T-helper 2 cell treated with Interferon-gamma antibody and Interleukin-4, amounts not matched to agents 5 μg/mL and 100 μg/mL, for 36 hours (primary cell): ENCODE measurements around the gene RECQL5.

Experiments
- DNase-seq: peaks from one replicate; pipeline ENCODE4 v3.0.0; 2021; ENCODE audit warnings: low spot score
- H3K27ac Mint-ChIP-seq: one replicate; pipeline ENCODE4 v1.8.0; 2021; ENCODE audit warnings: mild to moderate bottlenecking, mixed read lengths
- H3K27me3 Mint-ChIP-seq: one replicate; pipeline ENCODE4 v1.8.0; 2021; ENCODE audit warnings: low read depth, mixed read lengths
- H3K36me3 Mint-ChIP-seq: one replicate; pipeline ENCODE4 v1.8.0; 2021; ENCODE audit warnings: low read depth, mixed read lengths
- H3K4me1 Mint-ChIP-seq: one replicate; pipeline ENCODE4 v1.8.0; 2021; ENCODE audit warnings: low read depth, mixed read lengths
- H3K4me3 Mint-ChIP-seq: one replicate; pipeline ENCODE4 v1.8.0; 2022; ENCODE audit warnings: mild to moderate bottlenecking, moderate library complexity, mixed read lengths
- H3K9me3 Mint-ChIP-seq: one replicate; pipeline ENCODE4 v1.8.0; 2021; ENCODE audit warnings: mixed read lengths

Gene RECQL5

DNA sequence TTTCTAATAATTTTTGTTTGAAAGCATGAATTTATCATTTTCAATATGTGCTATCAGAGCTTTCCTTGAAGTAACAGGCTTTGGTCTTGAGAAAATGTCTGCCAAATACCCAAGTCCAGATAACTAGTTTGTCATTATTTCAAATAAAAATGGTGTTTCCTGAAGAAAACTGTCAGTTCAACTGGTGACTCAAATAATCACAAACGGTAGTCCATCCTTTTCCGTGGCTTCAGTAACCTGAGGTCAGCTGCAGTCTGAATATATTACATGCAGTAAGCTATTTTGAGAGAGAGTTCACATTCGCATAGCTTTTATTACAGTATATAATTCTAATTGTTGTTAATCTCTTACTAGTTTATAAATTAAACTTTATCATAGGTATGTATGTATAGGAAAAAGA is 9.5 kb upstream of the RECQL5 start:
- peaks cover 3% of the 10 kb centered on the region for H3K4me1 Mint-ChIP-seq
- no peak overlapping the region for H3K27ac Mint-ChIP-seq
- peaks cover 29% of the 10 kb centered on the region for H3K36me3 Mint-ChIP-seq
- H3K27me3 Mint-ChIP-seq = no peaks in the 10 kb centered on the region
- DNase-seq = no peak
- no peak overlapping the region for H3K4me3 Mint-ChIP-seq
- H3K9me3 Mint-ChIP-seq = no peaks in the 10 kb centered on the region

DNA sequence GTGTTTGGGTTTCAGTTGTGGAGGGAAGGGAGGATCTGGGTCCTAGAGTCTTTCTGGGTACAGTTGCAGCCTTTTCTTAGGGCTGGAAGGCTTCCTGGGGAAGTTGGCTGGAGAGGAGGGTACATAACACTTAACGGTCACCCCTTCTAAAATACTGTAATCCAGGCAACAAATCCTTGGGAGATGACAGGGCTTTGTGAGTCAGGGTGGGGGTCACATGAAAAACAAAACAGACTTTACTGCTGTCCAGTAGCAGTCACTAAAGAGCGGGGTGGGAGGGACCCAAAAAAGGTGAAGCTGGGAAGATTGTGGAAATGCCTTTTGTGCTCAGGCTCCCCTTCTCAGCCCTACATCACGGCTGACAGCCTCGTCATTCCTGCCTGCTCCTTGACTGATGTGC is 6.5 kb upstream of the RECQL5 start:
- Mint-ChIP-seq H3K27ac (no peak overlapping the region), H3K27me3 (no peaks in the 10 kb centered on the region), H3K9me3 (no peaks in the 10 kb centered on the region), H3K36me3 (peaks cover 43% of the 10 kb centered on the region), H3K4me3 (no peak overlapping the region), H3K4me1 (peaks cover 14% of the 10 kb centered on the region)
- no peak for DNase-seq

DNA sequence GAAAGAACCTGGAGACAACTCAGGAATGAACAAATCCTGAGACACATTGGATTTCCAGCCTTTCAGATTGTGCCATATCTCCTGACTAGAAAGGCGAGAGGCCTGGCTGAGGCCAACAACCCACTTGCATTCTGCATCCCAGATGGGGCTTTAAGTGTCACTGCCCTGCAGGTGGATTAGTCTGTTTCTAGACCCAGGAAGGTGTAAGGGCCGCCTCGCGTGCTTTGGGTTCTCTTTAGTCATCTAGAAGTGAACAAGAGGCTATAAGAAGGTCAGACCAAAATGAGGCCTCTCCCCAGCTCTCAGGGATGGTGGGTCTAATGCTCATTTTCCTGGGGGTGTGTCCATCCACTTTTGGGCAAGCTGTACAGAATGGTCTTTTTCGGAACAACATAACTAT is 5.1 kb upstream of the RECQL5 start:
- no peaks in the 10 kb centered on the region for H3K27me3 Mint-ChIP-seq
- DNase-seq = no peak
- H3K9me3 Mint-ChIP-seq = no peaks in the 10 kb centered on the region
- peaks cover 18% of the 10 kb centered on the region for H3K4me1 Mint-ChIP-seq
- H3K36me3 Mint-ChIP-seq = peaks cover 39% of the 10 kb centered on the region
- no peak overlapping the region for H3K27ac Mint-ChIP-seq
- H3K4me3 Mint-ChIP-seq = no peak overlapping the region

DNA sequence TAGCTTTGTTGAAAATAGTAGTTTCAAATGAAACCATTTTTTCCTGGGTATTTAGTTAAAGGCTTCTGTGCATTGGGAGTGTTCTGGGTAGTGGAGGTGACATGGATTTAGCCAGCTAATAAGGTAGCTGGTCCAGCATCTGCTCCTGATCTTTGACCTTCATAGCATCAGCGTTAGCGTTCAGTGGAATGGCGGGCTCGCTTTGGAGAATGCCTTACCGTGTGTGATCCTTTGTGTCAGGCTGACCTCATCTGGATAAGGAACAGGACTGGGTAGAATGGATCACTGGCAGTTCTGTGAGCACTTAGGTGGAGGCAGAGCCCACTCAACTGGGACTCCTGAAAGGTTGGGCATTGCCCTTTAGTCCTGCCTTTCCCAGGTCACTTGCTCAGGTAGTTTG is 3.9 kb upstream of the RECQL5 start:
- H3K36me3 Mint-ChIP-seq = peaks cover 35% of the 10 kb centered on the region

DNA sequence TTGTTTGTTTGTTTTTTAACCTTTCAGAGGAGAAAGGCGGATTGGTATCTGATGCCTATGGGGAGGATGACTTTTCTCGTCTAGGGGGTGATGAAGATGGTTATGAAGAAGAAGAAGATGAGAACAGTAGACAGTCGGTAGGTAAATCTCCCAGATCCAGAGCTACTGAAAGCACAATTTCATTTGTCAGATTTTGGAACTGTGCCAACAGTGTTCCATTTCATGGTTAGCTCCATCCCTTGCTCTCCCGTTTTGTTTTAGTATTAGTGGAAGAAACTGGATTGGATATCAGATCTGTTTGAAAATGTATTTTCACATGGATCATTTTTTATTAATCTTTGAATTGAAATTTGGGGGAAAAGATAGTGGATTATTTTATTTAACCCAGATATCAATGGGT is 1.5 kb upstream of the RECQL5 start:
- Mint-ChIP-seq H3K9me3 (no peaks in the 10 kb centered on the region), H3K36me3 (peaks cover 32% of the 10 kb centered on the region), H3K4me1 (peaks cover 19% of the 10 kb centered on the region), H3K27me3 (no peaks in the 10 kb centered on the region), H3K4me3 (no peak overlapping the region), H3K27ac (no peak overlapping the region)
- no peak for DNase-seq

More for the DNA sequence above, 3.9 kb upstream of the RECQL5 start:
- H3K4me1 Mint-ChIP-seq = peaks cover 21% of the 10 kb centered on the region
- no peak overlapping the region for H3K4me3 Mint-ChIP-seq
- no peaks in the 10 kb centered on the region for H3K27me3 Mint-ChIP-seq
- H3K27ac Mint-ChIP-seq = peak overlapping the region; percentile 45
- no peak for DNase-seq
- H3K9me3 Mint-ChIP-seq = no peaks in the 10 kb centered on the region

DNA sequence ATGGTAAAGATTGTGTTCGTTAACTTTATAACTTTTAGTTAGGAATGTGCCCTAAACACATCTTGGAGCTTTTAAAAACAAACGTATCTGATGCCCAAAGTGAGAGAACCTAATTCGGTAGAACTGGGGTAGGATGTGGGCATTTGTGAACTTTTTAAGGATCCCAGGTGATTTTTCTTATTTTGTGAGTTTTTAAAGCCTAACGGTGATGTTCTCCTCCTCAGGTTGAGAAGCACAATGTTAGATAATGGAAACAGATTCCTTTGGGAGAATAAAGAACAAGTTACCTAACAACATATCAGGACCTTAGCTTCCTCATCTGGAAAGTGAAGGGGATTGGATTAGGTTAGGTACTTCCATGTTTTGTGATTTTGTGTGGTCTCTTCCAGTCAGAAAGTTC is 871 bp upstream of the RECQL5 start:
- H3K9me3 Mint-ChIP-seq = no peaks in the 10 kb centered on the region
- H3K4me1 Mint-ChIP-seq = peaks cover 19% of the 10 kb centered on the region
- no peaks in the 10 kb centered on the region for H3K27me3 Mint-ChIP-seq
- DNase-seq = no peak
- H3K36me3 Mint-ChIP-seq = peaks cover 28% of the 10 kb centered on the region
- no peak overlapping the region for H3K27ac Mint-ChIP-seq
- no peak overlapping the region for H3K4me3 Mint-ChIP-seq

DNA sequence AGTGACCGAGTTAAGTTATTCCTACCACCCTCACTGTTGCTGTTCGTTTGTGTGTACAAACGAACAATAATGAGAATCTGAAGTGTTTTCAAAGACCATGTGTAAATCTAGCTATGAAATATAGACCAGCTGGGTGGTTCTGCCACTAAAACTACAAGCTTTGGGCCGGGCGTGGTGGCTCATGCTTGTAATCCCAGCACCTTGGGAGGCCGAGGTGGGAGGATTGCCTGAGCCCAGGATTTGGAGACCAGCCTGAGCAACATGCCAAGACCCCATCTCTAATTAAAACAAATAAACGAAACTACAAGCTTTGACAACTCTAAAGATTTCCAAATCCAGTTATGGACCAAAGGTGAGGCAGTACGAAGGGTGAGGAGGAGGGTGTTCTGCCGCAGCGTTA is 973 bp downstream of the RECQL5 start:
- Mint-ChIP-seq H3K27me3 (no peaks in the 10 kb centered on the region), H3K27ac (peak overlapping the region; percentile 73), H3K4me1 (peaks cover 19% of the 10 kb centered on the region), H3K9me3 (no peaks in the 10 kb centered on the region), H3K4me3 (peak overlapping the region; percentile 69), H3K36me3 (peaks cover 23% of the 10 kb centered on the region)
- no peak for DNase-seq

DNA sequence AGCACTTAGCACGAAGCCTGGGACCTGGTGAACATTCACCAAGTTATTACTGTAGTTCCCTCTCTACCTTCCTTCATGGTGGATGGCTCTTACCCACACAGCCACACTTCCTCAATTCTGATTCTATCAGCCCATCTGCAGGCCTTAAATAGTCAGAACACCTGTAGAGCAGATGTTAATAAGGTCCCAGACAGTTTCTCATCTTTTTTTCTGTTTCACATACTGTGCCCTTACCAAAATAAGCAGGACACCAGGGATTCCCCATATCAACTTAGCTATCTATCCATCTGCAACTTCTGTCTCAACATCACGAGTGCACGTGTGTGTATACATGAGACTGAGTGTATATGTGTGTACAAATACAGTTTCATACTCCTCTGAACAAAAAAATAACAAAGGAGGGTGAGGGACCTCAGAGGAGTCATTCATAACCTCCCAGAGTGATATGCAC is 2.8 kb downstream of the RECQL5 start:
- peaks cover 14% of the 10 kb centered on the region for H3K4me1 Mint-ChIP-seq
- no peaks in the 10 kb centered on the region for H3K27me3 Mint-ChIP-seq
- no peaks in the 10 kb centered on the region for H3K9me3 Mint-ChIP-seq
- no peak overlapping the region for H3K27ac Mint-ChIP-seq
- DNase-seq = no peak
- peaks cover 13% of the 10 kb centered on the region for H3K36me3 Mint-ChIP-seq
- H3K4me3 Mint-ChIP-seq = no peak overlapping the region

DNA sequence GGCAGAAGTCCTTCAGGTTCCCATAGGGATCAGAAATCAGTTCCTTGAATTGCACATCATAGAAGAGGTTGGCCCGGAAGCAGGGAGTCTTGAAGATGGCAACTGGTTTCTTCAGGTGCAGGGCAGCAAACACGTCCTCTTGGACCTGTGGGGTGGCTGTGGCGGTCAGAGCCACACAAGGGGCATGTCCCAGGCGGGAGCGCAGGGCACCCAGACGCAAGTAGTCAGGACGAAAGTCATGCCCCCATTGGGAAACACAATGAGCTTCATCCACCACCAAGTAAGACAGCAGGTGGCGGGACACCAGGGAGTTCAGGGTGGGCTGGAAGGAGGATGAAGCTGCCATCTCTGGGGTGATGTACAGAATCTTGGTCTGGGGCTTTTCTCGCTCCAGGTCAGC is 4.4 kb downstream of the RECQL5 start:
- no peak overlapping the region for H3K4me3 Mint-ChIP-seq
- DNase-seq = no peak
- H3K9me3 Mint-ChIP-seq = no peaks in the 10 kb centered on the region
- no peaks in the 10 kb centered on the region for H3K27me3 Mint-ChIP-seq
- H3K36me3 Mint-ChIP-seq = peaks cover 6% of the 10 kb centered on the region
- H3K27ac Mint-ChIP-seq = no peak overlapping the region
- H3K4me1 Mint-ChIP-seq = peaks cover 5% of the 10 kb centered on the region

DNA sequence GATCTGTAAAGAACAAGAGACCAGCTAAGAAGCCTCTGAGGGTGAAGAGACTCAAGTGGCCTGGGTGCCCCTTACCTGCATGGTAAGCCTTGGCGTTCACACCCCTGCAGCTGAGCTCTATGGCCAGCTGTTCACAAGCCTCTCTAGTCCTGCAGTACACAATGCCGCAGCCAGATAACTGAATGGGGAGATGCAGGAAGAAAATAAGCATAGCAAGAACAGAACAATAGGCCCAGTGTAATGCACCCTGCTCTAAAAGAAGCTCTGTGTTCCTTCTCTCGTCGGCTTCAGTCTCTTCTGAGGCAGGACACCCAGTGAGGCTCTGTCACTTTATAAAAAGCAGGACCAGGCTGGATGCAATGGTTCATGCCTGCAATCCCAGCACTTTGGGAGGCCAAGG is 5.4 kb downstream of the RECQL5 start:
- no peaks in the 10 kb centered on the region for H3K27me3 Mint-ChIP-seq
- peaks cover 9% of the 10 kb centered on the region for H3K36me3 Mint-ChIP-seq
- H3K4me1 Mint-ChIP-seq = peaks cover 5% of the 10 kb centered on the region
- H3K9me3 Mint-ChIP-seq = no peaks in the 10 kb centered on the region
- H3K27ac Mint-ChIP-seq = no peak overlapping the region
- no peak overlapping the region for H3K4me3 Mint-ChIP-seq
- DNase-seq = no peak

DNA sequence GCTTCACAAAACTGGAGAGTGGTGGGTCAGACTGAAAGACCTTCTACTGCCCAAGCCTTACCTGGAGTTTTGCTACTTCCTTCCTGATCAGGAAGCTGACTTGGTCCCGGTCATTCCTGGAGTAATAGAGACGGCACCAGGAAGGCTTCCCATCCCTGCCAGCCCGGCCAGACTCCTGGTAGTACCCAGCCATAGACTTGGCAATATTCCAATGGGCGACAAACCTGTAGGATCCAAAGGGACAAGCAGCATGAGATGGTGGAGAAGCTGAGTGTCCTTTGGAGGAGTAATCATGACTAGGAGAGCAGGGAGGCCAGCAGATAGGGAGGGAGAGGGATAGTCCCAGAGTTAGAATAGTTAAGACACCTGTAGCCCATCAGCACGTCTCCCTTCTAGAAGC is 8.7 kb downstream of the RECQL5 start:
- Mint-ChIP-seq H3K27me3 (no peaks in the 10 kb centered on the region), H3K4me1 (no peaks in the 10 kb centered on the region), H3K27ac (no peak overlapping the region), H3K9me3 (no peaks in the 10 kb centered on the region), H3K4me3 (no peak overlapping the region), H3K36me3 (peaks cover 7% of the 10 kb centered on the region)
- no peak for DNase-seq

DNA sequence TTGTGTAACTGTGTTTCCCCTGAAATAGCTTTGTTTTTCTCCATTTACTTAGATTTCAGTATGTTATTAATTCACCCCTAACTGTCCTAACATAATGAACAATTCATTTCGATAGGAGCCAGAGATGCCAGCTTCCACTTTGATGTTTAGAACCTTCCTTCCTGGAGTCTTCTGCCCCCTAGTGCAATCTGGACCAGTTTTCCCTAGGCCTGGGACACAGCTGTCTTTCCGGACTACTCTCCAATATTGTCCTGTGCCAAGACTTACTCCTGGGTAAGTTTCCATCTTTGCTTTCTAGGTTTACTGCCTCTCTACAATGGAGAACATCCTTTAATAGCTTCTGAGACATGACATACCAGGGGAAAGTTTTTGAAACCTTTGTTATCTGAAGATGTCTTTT is 12.8 kb downstream of the RECQL5 start:
- DNase-seq = no peak
- no peak overlapping the region for H3K27ac Mint-ChIP-seq

DNA sequence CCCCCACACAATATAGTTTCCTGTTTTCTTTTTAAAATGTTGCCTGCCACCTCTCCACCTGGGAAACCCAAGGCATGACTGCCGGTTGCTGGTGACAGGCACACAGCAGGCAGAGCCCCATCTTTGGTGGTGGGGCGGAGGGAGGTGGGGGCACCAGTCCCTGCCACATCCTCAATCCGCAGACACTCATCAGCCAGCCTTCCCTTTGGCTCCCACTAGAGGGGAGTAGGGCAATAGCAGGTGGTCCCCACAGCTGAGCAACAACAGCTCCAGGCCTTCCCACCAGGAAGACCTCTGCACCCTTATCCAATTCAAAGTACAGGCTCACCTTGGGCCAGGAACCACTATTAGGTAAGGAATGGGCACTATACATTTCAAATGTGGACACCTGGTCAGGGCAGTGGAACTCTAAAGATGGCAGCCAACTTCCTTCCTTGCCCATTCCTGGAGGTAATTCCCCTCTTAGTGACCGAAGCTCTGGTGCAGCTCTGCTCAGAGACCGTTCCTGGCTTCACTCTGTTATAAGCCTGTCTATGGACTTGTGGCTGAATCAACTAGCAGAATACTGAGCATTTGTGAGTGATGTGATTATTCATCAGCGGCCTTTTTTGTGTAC is 13.9 kb downstream of the RECQL5 start:
- Mint-ChIP-seq H3K27me3 (no peaks in the 10 kb centered on the region), H3K36me3 (peaks cover 3% of the 10 kb centered on the region), H3K9me3 (no peaks in the 10 kb centered on the region), H3K27ac (peak overlapping the region; percentile 74), H3K4me1 (no peaks in the 10 kb centered on the region), H3K4me3 (no peak overlapping the region)
- no peak for DNase-seq

More for the DNA sequence above, 12.8 kb downstream of the RECQL5 start:
- H3K4me1 Mint-ChIP-seq = no peaks in the 10 kb centered on the region
- H3K9me3 Mint-ChIP-seq = no peaks in the 10 kb centered on the region
- peaks cover 3% of the 10 kb centered on the region for H3K36me3 Mint-ChIP-seq
- no peak overlapping the region for H3K4me3 Mint-ChIP-seq
- H3K27me3 Mint-ChIP-seq = no peaks in the 10 kb centered on the region

DNA sequence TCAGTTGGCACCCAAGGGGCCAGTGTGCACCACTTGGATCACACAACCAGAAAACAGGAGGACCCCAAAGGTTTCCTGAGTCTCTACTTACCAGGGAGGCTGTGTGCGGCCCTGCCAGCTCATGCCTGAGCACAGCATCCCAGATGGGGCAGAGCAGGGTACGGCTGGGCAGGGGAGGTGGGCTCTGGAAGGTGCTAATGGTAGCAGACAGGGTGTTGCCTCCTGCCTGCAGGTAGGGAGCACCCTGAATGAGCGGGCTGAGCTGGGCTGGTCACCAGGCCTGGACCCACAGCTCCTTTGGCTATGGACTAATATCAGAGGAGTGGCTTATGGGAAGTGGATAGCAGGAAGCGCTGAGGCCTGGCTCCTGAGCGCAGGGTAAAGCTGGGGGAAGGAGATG is 14.6 kb downstream of the RECQL5 start:
- Mint-ChIP-seq H3K9me3 (no peaks in the 10 kb centered on the region), H3K27me3 (no peaks in the 10 kb centered on the region), H3K4me1 (no peaks in the 10 kb centered on the region), H3K27ac (no peak overlapping the region), H3K4me3 (no peak overlapping the region), H3K36me3 (peaks cover 3% of the 10 kb centered on the region)
- DNase-seq = no peak

DNA sequence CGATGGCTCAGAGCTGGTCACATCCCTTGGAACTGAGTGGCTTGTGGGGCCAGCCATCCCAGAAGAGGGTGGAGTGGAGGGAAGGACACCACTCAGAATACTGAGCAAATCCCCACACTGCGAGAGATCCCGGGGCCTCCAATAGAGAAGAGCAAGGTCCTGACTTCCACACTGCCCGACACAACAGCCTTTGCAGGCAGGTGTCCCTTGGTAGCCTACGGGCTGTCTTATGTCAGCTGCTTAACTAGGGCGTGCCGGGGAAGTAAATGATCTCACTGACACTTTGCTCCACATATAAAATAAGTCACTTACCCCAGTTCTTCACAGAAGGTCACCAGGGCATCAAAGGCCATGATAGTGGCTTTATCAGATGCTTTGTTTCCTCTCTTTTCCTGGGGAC is 16.1 kb downstream of the RECQL5 start:
- DNase-seq = no peak
- Mint-ChIP-seq H3K36me3 (no peaks in the 10 kb centered on the region), H3K27me3 (no peaks in the 10 kb centered on the region)

More for the DNA sequence above, 16.1 kb downstream of the RECQL5 start:
- Mint-ChIP-seq H3K4me3 (no peak overlapping the region), H3K9me3 (no peaks in the 10 kb centered on the region), H3K27ac (no peak overlapping the region), H3K4me1 (peaks cover 4% of the 10 kb centered on the region)
